GM12878 (cell line): ENCODE results near the gene DTNBP1. TPM values are rescaled to one million over a fixed set of nuclear protein-coding genes. Genes with fewer than 3 reads are reported as not detected.

Source experiments
- CUX1 ChIP-seq: IDR thresholded peaks from 2 replicates; pipeline ENCODE4 v1.6.1; 2012; ENCODE audit warnings: improper control_type of control experiment, low read depth, low read length; ENCODE audit not compliant: insufficient replicate concordance
- HCFC1 ChIP-seq: fragments of 150-350 bp; IDR thresholded peaks from 2 replicates; pipeline ENCODE4 v1.6.1; 2014; ENCODE audit warnings: low read length
- HDAC2 ChIP-seq: fragments of 200-600 bp; sonication (generic); IDR thresholded peaks from 2 replicates; pipeline ENCODE4 v1.6.1; 2017
- KDM1A ChIP-seq: fragments of 200-600 bp; sonication (generic); IDR thresholded peaks from 2 replicates; pipeline ENCODE4 v1.6.1; 2016; ENCODE audit warnings: borderline replicate concordance
- NR2C2 ChIP-seq: IDR thresholded peaks from 2 replicates; pipeline ENCODE4 v1.6.1; 2011; ENCODE audit warnings: borderline replicate concordance, low read depth; ENCODE audit not compliant: control insufficient read depth, insufficient read length
- PKNOX1 ChIP-seq: fragments of 450-650 bp; IDR thresholded peaks from 2 replicates; pipeline ENCODE4 v1.6.1; 2016; ENCODE audit warnings: mild to moderate bottlenecking
- PML ChIP-seq: IDR thresholded peaks from 2 replicates; pipeline ENCODE4 v1.6.1; 2012; ENCODE audit warnings: low read length, inconsistent platforms
- YBX1 ChIP-seq: fragments of 450-650 bp; IDR thresholded peaks from 2 replicates; pipeline ENCODE4 v1.6.1; 2016; ENCODE audit warnings: antibody characterized with exemption
- ZNF687 ChIP-seq: fragments of 450-650 bp; IDR thresholded peaks from 2 replicates; pipeline ENCODE4 v1.6.1; 2017; ENCODE audit warnings: mild to moderate bottlenecking, moderate library complexity
- polyA plus RNA-seq, 11 experiments: library from polyadenylated mRNA; depleted of rRNA in 4 of 11; unstranded in 6 of 11; stranded (reverse) in 5 of 11; fragments of >200 nt; fragmentation: Nextera tagmentation in 4 of 11; fragmentation: Illumina TruSeq in 1 of 11; extraction: Ambion mirVana in 4 of 11; extraction: Trizol in 1 of 11; gene quantifications; 1 replicate in 1 of 11; 2 replicates in 10 of 11; pipeline versions ENCODE4 v1.2.1 to v1.2.3, GENCODE V29; 2011 to 2016; ENCODE audit warnings: inconsistent platforms in 2 of 11, missing spikeins in 2 of 11, low read depth in 1 of 11
- total RNA-seq, 4 experiments: library from RNA; depleted of rRNA in 3 of 4; stranded (reverse); fragments of >200 nt in 3 of 4; fragmentation: Illumina TruSeq in 1 of 4; extraction: Trizol in 1 of 4; gene quantifications; 2 replicates each; pipeline versions ENCODE4 v1.2.1 to v1.2.3, GENCODE V29; 2013 to 2021

Gene DTNBP1
- total and polyA plus RNA-seq, 10 of the 15 experiments (the other 5 are each of a cell fraction or from before 2014, with no cell fraction given): 7.1 to 40.3 (median 20.1) TPM

GRCh38 chr6:15580326-15580725 lies 82.5 kb downstream of the DTNBP1 start (continued):
- TF ChIP-seq PKNOX1: no peak
- no peak for TF ChIP-seq HCFC1
- no peak for TF ChIP-seq ZNF687
- no peak for TF ChIP-seq HDAC2
- TF ChIP-seq YBX1: no peak
- no peak for TF ChIP-seq NR2C2
- no peak for TF ChIP-seq PML
- TF ChIP-seq KDM1A: no peak
- no peak for TF ChIP-seq CUX1
